ENCODE measurements around the gene ADGRD1. TPM values are rescaled to one million over a fixed set of nuclear protein-coding genes. Genes with fewer than 3 reads are reported as not detected.

ADGRD1 gene
- total and polyA plus RNA-seq, 12 donors: 0.87 to 6.0 (median 1.6) TPM

DNA sequence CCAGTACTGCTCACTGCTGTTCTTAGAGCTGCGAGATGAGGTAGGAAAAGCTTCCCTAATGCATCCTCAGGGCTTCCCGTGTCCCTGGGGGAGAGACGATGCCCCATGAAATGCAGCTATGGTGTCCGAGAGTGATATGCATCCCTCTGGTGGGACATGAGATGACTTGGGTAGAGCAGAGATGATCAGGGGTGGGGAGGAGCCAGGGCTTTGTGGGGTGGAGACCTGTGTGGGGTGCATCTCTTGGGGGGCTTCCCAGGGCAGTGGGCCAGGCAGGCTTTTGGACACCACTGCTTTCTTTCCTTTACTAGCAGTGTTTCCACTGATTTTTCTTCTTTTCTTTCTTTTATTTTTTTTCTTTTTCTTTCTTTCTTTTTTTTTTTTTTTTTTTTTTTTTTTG is 147.3 kb downstream of the ADGRD1 start:
- Histone ChIP-seq H3K4me3 (no peak overlapping the region), H3K27ac (no peak overlapping the region), H3K4me1 (replicated peaks in 1 of 2) (peaks cover 0 to 3% of the 10 kb centered on the region in 2 donors), H3K36me3 (replicated peaks in 1 of 2) (no peaks in the 10 kb centered on the region), H3K27me3 (no peaks in the 10 kb centered on the region), H3K9me3 (replicated peaks in 1 of 3) (no peaks in the 10 kb centered on the region)
- intact Hi-C loops (cut with DNase I): loop anchor here in 1 of 2 donors (5.0 kb wide), 1 partner anchor 731 kb away; no protein-coding TSS in a partner anchor
- TF ChIP-seq, protein P1, sequence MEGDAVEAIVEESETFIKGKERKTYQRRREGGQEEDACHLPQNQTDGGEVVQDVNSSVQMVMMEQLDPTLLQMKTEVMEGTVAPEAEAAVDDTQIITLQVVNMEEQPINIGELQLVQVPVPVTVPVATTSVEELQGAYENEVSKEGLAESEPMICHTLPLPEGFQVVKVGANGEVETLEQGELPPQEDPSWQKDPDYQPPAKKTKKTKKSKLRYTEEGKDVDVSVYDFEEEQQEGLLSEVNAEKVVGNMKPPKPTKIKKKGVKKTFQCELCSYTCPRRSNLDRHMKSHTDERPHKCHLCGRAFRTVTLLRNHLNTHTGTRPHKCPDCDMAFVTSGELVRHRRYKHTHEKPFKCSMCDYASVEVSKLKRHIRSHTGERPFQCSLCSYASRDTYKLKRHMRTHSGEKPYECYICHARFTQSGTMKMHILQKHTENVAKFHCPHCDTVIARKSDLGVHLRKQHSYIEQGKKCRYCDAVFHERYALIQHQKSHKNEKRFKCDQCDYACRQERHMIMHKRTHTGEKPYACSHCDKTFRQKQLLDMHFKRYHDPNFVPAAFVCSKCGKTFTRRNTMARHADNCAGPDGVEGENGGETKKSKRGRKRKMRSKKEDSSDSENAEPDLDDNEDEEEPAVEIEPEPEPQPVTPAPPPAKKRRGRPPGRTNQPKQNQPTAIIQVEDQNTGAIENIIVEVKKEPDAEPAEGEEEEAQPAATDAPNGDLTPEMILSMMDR (IDR thresholded peaks at IDR 0.05): no peak
- no peak for TF ChIP-seq POLR2A (IDR thresholded peaks at IDR 0.05)
- DNase-seq: peak in 3 of 7 donors; percentile 4 to 24 (median 5)
- 75 to 87% (median 82%) methylated on average over 4 of the region's 4 CpGs for WGBS, 4 donors

DNA sequence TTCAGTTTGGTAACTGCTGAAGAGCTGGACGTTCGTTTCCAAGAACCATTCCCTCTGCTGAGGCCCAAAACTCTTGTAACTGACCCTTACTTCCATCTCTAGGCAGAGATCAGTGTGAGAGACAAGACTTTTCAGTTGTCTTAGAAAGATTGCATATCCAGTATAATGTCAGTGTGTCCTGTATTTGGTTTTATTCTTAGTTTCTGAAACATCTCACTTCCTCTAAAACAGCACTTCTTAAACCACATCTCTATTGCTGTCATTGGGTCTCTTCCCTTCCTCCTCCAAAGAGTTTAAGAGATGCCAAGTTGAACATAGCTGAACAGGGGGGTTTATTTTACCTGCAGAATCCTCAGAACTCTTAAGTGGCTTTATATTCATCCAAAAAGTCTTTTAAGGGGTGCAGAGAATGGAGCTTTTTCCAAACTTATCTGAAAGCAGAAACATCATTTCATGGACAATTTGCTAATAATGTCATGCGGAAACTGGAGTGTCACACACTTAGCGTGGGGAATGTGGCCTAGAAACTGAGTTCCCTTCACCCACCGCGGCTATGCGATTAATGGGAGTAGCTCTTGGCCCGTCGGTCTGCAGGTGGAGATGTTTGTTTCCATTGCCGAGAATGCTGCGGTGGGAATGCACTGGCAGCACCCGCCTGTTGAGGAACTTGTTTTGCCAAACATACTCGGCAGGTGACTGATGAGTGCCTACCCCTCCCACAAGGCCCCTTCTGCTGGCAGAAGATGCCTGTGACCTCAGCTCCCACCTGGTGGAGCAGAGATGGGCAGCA is 148.2 kb downstream of the ADGRD1 start:
- Histone ChIP-seq H3K36me3 (replicated peaks in 1 of 2) (no peaks in the 10 kb centered on the region), H3K27me3 (no peaks in the 10 kb centered on the region), H3K4me1 (replicated peaks in 1 of 2) (peaks cover 0 to 3% of the 10 kb centered on the region in 2 donors), H3K9me3 (replicated peaks in 1 of 3) (no peaks in the 10 kb centered on the region), H3K27ac (no peak overlapping the region), H3K4me3 (no peak overlapping the region)
- intact Hi-C loops (cut with DNase I): loop anchor here in 1 of 2 donors (5.0 kb wide), 1 partner anchor 730 kb away; no protein-coding TSS in a partner anchor
- no peak for TF ChIP-seq POLR2A (IDR thresholded peaks at IDR 0.05)
- TF ChIP-seq, protein P1 (IDR thresholded peaks at IDR 0.05): no peak
- DNase-seq: peak in 2 of 7 donors; percentile 12 to 20
- 67 to 80% (median 75%) methylated on average over 4 to 13 of the region's 13 CpGs for WGBS, 4 donors

DNA sequence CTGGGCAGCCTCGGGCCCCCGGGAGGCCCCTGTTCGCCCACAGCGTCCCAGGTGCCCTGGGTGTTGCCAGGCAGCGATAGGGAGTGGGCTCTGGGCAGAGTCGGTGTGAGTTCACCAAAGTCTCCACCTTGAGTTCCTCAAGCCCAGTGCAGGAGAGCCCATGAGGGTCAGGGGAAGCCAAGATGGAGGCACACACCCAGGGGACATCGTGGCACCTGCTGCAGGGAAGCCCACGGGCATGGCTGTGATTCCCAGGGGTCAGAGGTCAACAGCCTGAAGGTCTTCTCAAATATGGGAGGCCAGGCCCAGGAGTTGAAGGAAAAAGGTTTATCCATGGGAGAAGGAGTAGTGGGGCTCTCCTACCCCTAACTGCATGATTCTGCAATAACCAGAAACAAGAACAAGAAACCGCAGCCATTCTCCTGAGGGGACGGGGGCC is 148.8 kb downstream of the ADGRD1 start:
- H3K27ac ChIP-seq: no peak overlapping the region
- intact Hi-C loops (cut with DNase I): loop anchor here in 1 of 2 donors (5.0 kb wide), 1 partner anchor 730 kb away; no protein-coding TSS in a partner anchor
- H3K4me3 ChIP-seq: no peak overlapping the region
- H3K4me1 ChIP-seq (replicated peaks in 1 of 2): peaks cover 0 to 3% of the 10 kb centered on the region in 2 donors
- peak in 1 of 7 donors; percentile 31 for DNase-seq
- no peaks in the 10 kb centered on the region for H3K27me3 ChIP-seq
- H3K9me3 ChIP-seq (replicated peaks in 1 of 3): no peaks in the 10 kb centered on the region
- TF ChIP-seq, protein P1 (IDR thresholded peaks at IDR 0.05): no peak
- no peak for TF ChIP-seq POLR2A (IDR thresholded peaks at IDR 0.05)
- WGBS, 4 donors: 74 to 87% (median 86%) methylated on average over 5 to 10 of the region's 10 CpGs
- H3K36me3 ChIP-seq (replicated peaks in 1 of 2): no peaks in the 10 kb centered on the region

DNA sequence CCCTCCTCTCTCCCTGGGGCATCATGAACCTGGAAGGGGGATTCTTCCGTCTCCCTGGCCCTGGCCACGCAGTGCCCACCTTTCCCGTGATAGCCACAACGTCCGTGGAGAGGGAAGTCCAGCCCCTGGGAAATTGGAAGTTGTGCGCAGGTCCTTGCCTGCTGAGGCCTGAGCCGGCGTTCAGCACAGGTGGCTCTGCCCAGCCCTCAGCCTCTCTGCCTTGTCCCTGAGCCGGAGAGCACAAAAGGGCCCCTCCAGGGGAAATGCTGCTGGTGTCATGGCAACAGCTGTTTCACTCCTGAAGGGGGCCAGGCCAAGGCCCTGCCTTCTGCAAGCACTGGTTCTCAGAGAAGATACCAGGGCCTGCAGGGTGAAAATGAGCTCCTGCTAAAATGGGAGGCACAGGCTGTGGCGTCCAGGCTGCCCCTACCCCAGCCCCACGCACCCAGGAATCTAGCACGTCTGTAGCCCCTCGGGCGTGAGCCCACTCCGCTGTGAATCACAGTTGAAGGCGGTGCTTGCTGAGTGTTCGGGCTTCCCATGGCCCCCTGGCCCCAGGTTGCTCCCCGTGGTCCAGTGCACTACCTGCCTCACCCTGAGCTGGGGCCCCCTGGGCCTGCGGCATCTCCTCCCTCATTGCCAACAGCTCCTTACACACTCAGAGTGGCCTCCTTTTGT is 149.4 kb downstream of the ADGRD1 start:
- 60 to 85% (median 79%) methylated on average over 10 to 19 of the region's 19 CpGs for WGBS, 4 donors
- DNase-seq: peak in 1 of 7 donors; percentile 52
- H3K36me3 ChIP-seq (replicated peaks in 1 of 2): no peaks in the 10 kb centered on the region
- no peaks in the 10 kb centered on the region for H3K9me3 ChIP-seq (replicated peaks in 1 of 3)
- intact Hi-C loops (cut with DNase I): loop anchor here in 1 of 2 donors (5.0 kb wide), 1 partner anchor 729 kb away; no protein-coding TSS in a partner anchor
- H3K27ac ChIP-seq: no peak overlapping the region
- peaks cover 0 to 3% of the 10 kb centered on the region in 2 donors for H3K4me1 ChIP-seq (replicated peaks in 1 of 2)
- H3K4me3 ChIP-seq: no peak overlapping the region
- H3K27me3 ChIP-seq: no peaks in the 10 kb centered on the region
- TF ChIP-seq, protein P1 (IDR thresholded peaks at IDR 0.05): no peak
- TF ChIP-seq POLR2A (IDR thresholded peaks at IDR 0.05): no peak
